GM21381 (cell line): ENCODE results near the gene SLC12A4.
"Not testable (repeated sequence)": the region's sequence is repeated elsewhere in the genome, so short reads cannot be mapped to it uniquely, and the experiment has no call there.

Experiments
- ATAC-seq: cut with Tn5 transposase; IDR thresholded peaks from one replicate; pipeline ENCODE4 v1.9.1; 2021; ENCODE audit warnings: mild to moderate bottlenecking, moderate library complexity; ENCODE audit not compliant: unreplicated experiment

SLC12A4 gene

GRCh38 chr16:67968400-67969253 lies at the start of gene SLC12A4:
Gene SLC12A4, minus strand, starts transcription at chr16:67968637. Its CDS starts 84 bp downstream, at chr16:67968553.
- peak; percentile 84 for ATAC-seq

DNA sequence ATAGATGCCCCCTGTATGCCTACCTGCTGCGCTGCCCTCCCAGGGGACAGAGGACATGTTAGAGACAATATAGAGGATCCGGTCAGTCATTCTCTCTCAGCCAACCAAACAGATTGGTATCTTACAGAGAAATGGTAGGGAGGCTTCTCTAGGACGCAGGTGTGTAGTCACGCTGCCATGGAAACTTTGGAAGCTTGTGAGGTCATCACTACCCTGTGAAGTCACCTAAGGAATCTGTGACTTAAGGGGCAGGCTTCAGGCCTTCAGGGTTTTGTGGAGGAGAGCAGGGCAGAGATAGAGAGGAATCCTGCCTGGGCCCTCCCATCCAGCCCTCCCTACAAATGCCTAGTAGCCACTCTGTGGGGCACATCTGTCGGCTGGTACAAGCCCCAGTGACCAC lies 47.2 kb upstream of the SLC12A4 start, which contains the start of gene DPEP2NB:
DPEP2NB (minus strand) TSS at position 231 of the 400 bp plus-strand sequence; CDS start at position 90, 141 bp downstream.
- no peak for ATAC-seq

DNA sequence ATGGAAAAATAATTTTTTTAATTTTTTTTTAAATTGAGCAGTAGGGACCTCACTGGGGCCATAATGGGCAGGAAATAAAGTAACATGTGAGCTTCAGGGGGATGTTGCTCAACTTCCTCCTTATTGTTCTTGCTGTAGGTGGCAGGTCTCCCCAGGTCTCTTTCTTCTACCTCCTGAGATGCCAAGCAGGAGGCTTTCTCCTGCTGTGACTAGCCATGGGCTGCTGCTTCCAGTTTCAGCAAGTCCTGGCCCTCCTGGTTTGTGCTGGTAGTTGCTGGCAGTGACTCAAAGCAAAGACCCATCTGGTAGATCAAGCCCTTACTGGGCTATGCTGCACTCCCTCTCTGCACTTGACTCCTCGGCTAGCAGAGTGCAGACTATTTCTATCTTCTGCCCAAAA lies 45.0 kb upstream of the SLC12A4 start:
- ATAC-seq, result no peak

- not testable (repeated sequence) for ATAC-seq
Measured at GRCh38 chr16:68009872-68010271, 41.4 kb upstream of the SLC12A4 start.

DNA sequence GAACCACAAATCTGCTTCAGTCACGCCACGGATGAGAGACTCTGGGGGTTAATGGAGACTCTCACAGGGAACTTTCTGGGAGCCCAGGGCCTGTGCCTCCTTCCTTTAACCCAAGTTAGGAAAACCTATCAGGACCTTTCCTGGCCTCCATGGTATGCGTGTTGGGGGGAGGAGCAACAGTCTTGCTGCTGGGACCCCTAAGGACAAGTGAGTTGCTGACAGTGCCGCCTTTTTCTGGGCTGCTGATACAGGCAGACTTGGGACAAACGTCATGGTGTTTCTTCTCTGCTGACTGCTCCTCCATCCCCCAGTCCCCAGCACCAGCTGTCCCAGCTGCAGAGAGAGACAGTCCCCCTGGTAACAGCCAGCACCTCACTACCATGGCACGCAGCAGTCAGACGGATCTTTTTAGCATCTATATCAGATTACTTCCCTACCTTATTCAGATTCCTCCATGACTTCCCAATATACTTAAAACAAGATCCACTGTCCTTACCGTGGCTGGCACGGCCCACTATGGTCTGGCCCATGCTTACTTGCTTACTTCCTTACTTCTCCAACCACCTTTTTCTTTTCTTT lies 40.8 kb upstream of the SLC12A4 start:
- ATAC-seq, result no peak

DNA sequence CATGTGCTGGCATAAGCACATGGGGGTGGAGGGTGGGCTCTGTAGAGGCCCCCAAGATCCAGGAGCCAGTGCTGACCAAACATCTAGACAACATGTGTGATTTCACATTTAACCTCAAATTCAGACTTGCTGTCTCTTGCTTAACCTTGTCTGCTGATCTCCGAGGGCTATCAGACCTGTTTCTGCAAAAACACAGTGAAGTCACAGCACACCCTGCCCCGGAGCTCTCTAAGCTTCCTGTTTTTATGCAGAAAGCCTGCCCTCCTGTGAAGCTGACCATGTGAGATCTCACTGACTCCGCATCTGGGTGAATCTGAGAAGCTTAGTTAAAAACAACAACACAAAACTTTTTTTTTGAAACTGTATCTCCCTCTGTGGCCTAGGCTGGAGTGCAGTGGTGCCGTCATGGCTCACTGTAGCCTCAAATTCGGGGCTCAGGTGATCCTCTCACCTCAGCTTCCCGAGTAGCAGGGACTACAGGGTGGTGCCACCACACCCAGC lies 37.4 kb upstream of the SLC12A4 start:
- ATAC-seq, result no peak

DNA sequence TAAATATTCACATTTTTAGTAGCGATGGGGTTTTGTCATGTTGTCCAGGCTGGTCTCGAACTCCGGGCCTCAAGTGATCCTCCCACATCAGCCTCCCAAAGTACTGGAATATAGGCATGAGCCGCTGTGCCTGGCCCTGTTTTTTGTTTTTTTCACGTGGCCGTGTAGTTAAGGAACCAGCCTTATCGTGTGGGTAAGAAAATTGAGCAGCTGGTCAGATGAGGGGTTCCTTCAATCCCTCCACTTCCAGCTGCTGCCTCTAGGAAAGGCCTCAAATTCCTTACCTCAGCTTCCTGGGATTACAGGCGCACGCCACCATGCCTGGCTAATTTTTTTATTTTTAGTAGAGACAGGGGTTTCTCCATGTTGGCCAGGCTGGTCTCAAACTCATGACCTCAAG lies 36.8 kb upstream of the SLC12A4 start:
- no peak for ATAC-seq

- ATAC-seq, result no peak
Measured at GRCh38 chr16:68003031-68003430, 34.6 kb upstream of the SLC12A4 start.

- no peak for ATAC-seq
Measured at GRCh38 chr16:68000450-68000849, 32.0 kb upstream of the SLC12A4 start.

- ATAC-seq, result no peak
Measured at GRCh38 chr16:67999985-68000384, 31.5 kb upstream of the SLC12A4 start.

GRCh38 chr16:67998779-67999688 lies 30.6 kb upstream of the SLC12A4 start, which contains the start of gene DPEP2:
Gene DPEP2, minus strand, starts transcription at chr16:67999484. Its CDS starts 6,272 bp downstream, at chr16:67993212.
- ATAC-seq, result not testable (repeated sequence)

DNA sequence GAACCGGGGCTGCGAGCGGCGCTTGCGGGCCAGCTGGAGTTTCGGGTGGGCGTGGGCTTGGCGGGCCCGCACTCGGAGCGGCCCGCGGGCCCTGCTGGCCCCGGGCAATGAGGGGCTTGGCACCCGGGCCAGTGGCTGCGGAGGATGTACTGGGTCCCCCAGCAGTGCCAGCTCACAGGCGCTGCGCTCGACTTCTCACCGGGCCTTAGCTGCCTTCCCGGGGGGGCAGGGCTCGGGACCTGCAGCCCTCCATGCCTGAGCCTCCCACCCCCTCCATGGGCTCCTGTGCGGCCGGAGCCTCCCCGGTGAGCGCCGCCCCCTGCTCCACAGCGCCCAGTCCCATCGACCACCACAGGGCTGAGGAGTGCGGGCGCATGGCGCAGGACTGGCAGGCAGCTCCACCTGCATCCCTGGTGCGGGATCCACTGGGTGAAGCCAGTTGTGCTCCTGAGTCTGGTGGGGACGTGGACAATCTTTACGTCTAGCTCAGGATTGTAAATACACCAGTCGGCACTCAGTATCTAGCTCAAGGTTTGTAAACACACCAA lies 29.9 kb upstream of the SLC12A4 start:
- ATAC-seq, result not testable (repeated sequence)

GRCh38 chr16:67996666-67997065 lies 28.2 kb upstream of the SLC12A4 start:
- no peak for ATAC-seq

DNA sequence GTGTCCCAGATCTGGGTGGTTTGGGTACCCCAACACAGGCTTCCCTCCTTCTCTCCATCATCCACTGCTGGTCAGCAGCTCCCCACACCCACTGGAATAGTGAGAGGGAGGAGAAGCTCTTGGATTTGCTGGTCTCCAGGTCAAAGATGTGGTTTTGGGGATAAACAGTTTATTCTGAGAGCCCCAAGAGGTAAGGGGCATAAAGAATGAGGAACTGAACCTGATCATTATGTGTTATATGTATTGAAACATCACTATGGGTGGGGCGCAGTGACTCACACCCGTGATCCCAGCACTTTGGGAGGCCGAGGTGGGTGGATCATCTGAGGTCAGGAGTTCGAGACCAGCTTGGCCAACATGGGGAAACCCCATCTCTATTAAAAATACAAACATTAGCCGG lies 27.0 kb upstream of the SLC12A4 start:
- ATAC-seq, result no peak

DNA sequence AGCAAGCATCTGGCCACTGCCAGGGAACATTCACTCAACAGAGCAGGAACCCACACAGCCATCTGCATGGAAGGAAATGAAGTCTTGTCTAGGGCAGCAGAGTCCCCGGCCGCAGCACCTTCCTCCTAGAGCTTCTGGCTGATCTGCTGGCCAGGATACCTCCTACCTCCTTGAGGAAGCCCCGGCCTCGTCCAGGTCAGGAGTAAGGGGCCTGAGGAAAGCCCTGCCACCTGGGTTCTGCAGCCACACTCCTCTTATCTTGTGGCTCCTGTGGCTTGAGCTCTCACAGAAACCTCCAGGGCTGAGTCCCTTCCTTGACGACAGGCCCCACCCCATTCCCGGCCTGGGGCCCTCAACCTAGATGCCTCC lies 25.6 kb upstream of the SLC12A4 start:
- not testable (repeated sequence) for ATAC-seq

DNA sequence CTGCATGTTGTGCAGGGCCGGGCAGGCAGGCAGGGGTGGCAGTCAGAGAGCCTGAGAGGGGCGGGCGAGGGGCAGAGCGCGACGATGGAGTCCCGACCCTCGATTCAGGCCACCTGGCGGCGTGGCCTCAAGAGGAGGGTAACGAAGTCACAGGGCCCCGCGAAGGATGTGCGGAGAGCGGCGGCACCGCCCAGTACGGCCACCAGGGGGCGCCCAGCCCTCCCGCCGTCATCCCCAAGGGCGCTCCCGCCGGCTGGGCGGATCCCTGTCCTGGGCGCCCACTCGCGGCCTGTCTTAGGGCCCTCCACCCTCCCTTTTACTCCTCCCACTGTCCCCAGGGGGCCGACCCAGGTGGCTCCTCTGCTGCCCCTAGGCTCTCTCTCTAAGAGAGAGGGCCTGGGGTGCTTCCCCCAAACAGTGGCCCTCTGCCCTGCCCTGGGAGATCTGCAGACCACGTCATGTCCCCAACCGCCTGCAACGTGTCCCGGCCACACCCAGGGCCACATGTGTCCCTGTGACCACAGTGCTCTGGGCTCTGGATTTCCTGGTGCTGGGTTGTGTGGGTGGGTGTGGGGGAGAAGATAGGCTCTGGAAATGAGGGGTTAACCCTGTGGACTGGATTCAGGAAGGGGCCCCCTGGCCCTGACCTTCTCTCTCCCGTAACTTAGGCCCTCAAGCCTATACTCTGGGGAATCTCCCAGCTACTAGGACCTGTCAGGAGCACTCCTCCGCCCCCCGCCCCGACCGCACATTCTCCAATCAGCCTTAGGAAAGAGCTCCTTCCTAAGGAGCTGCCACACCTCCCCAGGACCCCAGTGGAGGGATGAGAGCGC lies 25.0 kb upstream of the SLC12A4 start:
- ATAC-seq, result peak; percentile 73

GRCh38 chr16:67992661-67993206 lies 24.3 kb upstream of the SLC12A4 start:
- ATAC-seq, result no peak

- ATAC-seq, result no peak
Measured at GRCh38 chr16:67990018-67990386, 21.6 kb upstream of the SLC12A4 start.

DNA sequence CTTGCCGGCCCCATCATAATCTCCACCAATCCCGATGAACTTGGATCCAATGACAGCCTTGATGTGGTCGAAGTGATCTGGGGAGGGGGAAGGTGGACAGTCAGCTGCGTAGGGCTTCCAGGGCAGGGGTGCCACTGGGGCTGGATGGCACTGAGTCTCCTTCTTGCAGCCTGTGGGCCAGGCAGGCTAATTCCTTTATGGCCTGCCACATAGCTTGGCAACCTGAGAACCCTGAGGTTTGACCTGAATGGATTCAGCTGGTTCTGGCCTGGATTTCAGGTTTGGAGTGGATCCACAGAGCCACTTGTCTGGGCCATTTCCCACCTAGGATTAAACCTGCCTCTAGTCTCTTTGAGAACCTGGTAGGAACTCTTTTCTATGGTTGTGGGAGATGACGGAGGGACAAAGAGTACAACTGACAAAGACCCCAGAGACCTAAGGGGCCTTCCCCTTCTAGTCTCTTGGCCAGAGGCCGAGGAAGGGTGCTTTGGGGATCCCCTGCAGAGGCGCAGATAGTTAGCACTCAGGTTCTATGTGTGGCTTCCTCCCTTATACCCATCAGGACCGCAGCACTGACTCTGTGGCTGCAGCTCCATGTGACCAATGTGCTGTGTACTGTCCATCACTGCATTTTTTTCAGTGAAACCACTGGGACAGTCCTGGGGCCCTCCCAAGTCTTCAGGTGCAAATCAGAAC lies 21.0 kb upstream of the SLC12A4 start:
- no peak for ATAC-seq
